ENCODE data around the gene AKR1A1. TPM values are rescaled to one million over a fixed set of nuclear protein-coding genes. Genes with fewer than 3 reads are reported as not detected.
"Not testable (repeated sequence)": the region's sequence is repeated elsewhere in the genome, so short reads cannot be mapped to it uniquely, and the experiment has no call there.

The AKR1A1 gene
- total and polyA plus RNA-seq, 2 of the 8 experiments (the other 6 are each of a cell fraction or from before 2014, with no cell fraction given), result 344 to 435 TPM

- no peak for TF ChIP-seq CBX8 (IDR thresholded peaks at IDR 0.05; ENCODE audit: borderline replicate concordance, low read depth, low read length)
Observed at GRCh38 chr1:45516465-45516864, 34.2 kb upstream of the AKR1A1 start (continued).

DNA sequence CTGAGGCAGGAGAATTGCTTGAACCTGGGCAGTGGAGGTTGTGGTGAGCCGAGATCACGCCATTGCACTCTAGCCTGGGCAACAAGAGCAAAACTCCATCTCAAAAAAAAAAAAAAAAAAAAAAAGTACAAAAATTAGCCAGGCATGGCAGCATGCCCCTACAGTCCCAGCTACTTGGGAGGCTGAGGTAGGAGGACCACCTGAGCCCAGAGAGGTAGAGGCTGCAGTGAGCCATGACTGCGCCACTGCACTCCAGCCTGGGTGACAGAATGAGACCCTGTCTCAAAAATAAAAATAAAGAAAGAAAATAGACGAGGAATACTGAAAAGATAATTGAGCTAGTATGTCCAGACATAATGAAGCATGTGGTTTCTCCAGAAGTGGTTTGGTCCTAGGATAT is 32.3 kb upstream of the AKR1A1 start:
- H3K14ac ChIP-seq (ENCODE audit: insufficient read length); H3K23ac ChIP-seq (ENCODE audit: insufficient read length); H4K91ac ChIP-seq (replicated peaks; ENCODE audit: insufficient read length, low read length); H2BK120ac ChIP-seq (replicated peaks; ENCODE audit: low read depth, low read length); H2AK5ac ChIP-seq (ENCODE audit: low read depth, low read length); H2AFZ ChIP-seq (ENCODE audit: low read length); H3K23me2 ChIP-seq (ENCODE audit: low read depth, low read length); H3K79me1 ChIP-seq (ENCODE audit: low read depth, low read length); H2BK12ac ChIP-seq (ENCODE audit: low read depth, low read length); H3K56ac ChIP-seq (replicated peaks; ENCODE audit: insufficient read length, low read depth, low read length); H3K27ac ChIP-seq (ENCODE audit: low read depth, low read length); H3K9ac ChIP-seq (replicated peaks in 1 of 4; ENCODE audit: extremely low read depth in 1 of 4, low read depth in 3 of 4, low read length in 3 of 4); H2BK20ac ChIP-seq (ENCODE audit: low read length); H4K5ac ChIP-seq (ENCODE audit: insufficient read length, low read depth, low read length); FAIRE-seq; DNase-seq (ENCODE audit: low read depth in 1 of 2, low spot score in 2 of 2); H3K4ac ChIP-seq (replicated peaks; ENCODE audit: insufficient read length, low read depth, low read length); H3K4me2 ChIP-seq (ENCODE audit: insufficient read depth in 1 of 2, low read depth in 2 of 2, low read length in 2 of 2); H3K27me3 ChIP-seq (replicated peaks in 1 of 4; ENCODE audit: control insufficient read depth in 3 of 4, extremely low read depth in 1 of 4, insufficient read depth in 3 of 4, low read length in 3 of 4); H3K18ac ChIP-seq (ENCODE audit: extremely low read depth, low read length); H2BK5ac ChIP-seq (ENCODE audit: low read depth, low read length); H3K9me3 ChIP-seq (ENCODE audit: insufficient read depth in 2 of 2, low read depth in 1 of 2, low read length in 1 of 2); H3K4me1 ChIP-seq (replicated peaks in 1 of 4; ENCODE audit: control insufficient read depth in 3 of 4, insufficient read depth in 4 of 4, low read length in 3 of 4); H4K8ac ChIP-seq (ENCODE audit: extremely low read depth, insufficient read depth, low read length); H2BK15ac ChIP-seq (ENCODE audit: low read length): not testable (repeated sequence)
- CTCF ChIA-PET (ENCODE audit: partially characterized antibody), result interaction anchor here (0.7 to 5.4 kb wide), 7 partner anchors 7 to 51 kb away, joined by 3 to 53 read pairs (median 4); no protein-coding TSS in a partner anchor
- 90% methylated on average over 3 of the region's 4 CpGs; no CpG with 5 or more reads in 1 of the 2 experiments for WGBS, 2 experiments (ENCODE audit: extremely low coverage in 1 of 2, insufficient coverage in 1 of 2, insufficient read length in 1 of 2, insufficient replicate concordance in 2 of 2, low coverage in 1 of 2, low lambda C conversion rate in 2 of 2, missing lambda C conversion rate in 1 of 2)
- H4K20me1 ChIP-seq (replicated peaks in 1 of 2; ENCODE audit: control insufficient read depth in 1 of 2, insufficient read depth in 2 of 2, low read length in 2 of 2), result peaks cover 20 to 29% of the 10 kb centered on the region in 2 experiments
- H3K4me3 ChIP-seq (ENCODE audit: extremely low read depth in 1 of 4, insufficient read depth in 2 of 4, low read depth in 3 of 4, low read length in 4 of 4), result peak overlapping the region in 1 of 4 experiments; percentile 100; a peak in 1 of 8 replicates
- POLR2A ChIA-PET (ENCODE audit: partially characterized antibody), result interaction anchor here (0.9 to 13.3 kb wide), 7 partner anchors 13 to 191 kb away, joined by 3 to 741 read pairs (median 32); partner anchors contain the start of genes AKR1A1, CCDC163, MMACHC and MUTYH
- peaks cover 29 to 63% (median 48%) of the 10 kb centered on the region in 4 experiments for H3K36me3 ChIP-seq (ENCODE audit: control insufficient read depth in 2 of 4, insufficient read depth in 4 of 4, low read length in 3 of 4)
- H3K79me2 ChIP-seq (ENCODE audit: control insufficient read depth in 1 of 2, insufficient read depth in 2 of 2, low read length in 2 of 2), result peaks cover 30 to 61% of the 10 kb centered on the region in 2 experiments
